BLaER1 (cell line): ENCODE results near the gene TNIK.
"Not testable (repeated sequence)": the region's sequence is repeated elsewhere in the genome, so short reads cannot be mapped to it uniquely, and the experiment has no call there.

Experiments used
- H3K27ac ChIP-seq: shearing (Covaris generic); formaldehyde crosslinking; 2 replicates; pipeline ENCODE4 v1.8.1; 2022
- H3K27me3 ChIP-seq: shearing (Covaris generic); formaldehyde crosslinking; 2 replicates; pipeline ENCODE4 v1.8.1; 2022
- H3K36me3 ChIP-seq: shearing (Covaris generic); formaldehyde crosslinking; 2 replicates; pipeline ENCODE4 v1.8.1; 2022
- H3K4me1 ChIP-seq: shearing (Covaris generic); formaldehyde crosslinking; 2 replicates; pipeline ENCODE4 v1.8.1; 2022
- H3K4me2 ChIP-seq: shearing (Covaris generic); formaldehyde crosslinking; 2 replicates; pipeline ENCODE4 v1.8.1; 2022
- H3K4me3 ChIP-seq: shearing (Covaris generic); formaldehyde crosslinking; 2 replicates; pipeline ENCODE4 v1.8.1; 2022
- H3K9ac ChIP-seq: shearing (Covaris generic); formaldehyde crosslinking; 2 replicates; pipeline ENCODE4 v1.8.1; 2022
- H3K9me3 ChIP-seq: shearing (Covaris generic); formaldehyde crosslinking; 2 replicates; pipeline ENCODE4 v1.8.1; 2022
- H4K20me1 ChIP-seq: shearing (Covaris generic); formaldehyde crosslinking; 2 replicates; pipeline ENCODE4 v1.8.1; 2022
- Cebpa-rat ChIP-seq: shearing (Covaris generic); IDR thresholded peaks from 2 replicates; pipeline ENCODE4 v1.8.1; 2022

The TNIK gene

DNA sequence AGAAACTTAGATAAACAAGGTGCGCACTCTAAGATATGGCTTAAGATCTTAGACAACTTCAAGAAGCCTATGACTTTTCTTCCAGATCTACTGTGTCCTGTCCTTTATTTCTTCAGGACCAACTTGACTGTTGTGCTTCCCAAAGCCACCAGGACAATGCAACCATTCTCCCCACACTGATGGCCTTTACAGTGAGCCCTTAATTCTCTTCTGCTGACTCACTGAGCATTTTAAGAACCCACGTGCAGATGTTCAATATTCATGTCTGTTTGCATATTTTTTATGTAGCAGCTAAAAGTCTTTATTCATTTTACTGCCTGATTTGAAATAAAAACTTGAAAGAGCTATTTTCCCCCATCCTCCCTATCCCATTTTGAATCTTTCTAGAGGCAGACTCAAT, 330.4 kb downstream of the TNIK start:
- Histone ChIP-seq H3K9ac (no peak overlapping the region), H3K4me2 (no peak overlapping the region), H3K9me3 (no peaks in the 10 kb centered on the region), H3K27ac (no peak overlapping the region), H3K36me3 (no peaks in the 10 kb centered on the region), H3K27me3 (no peaks in the 10 kb centered on the region), H4K20me1 (no peaks in the 10 kb centered on the region), H3K4me1 (no peaks in the 10 kb centered on the region), H3K4me3 (no peak overlapping the region)
- no peak for TF ChIP-seq Cebpa-rat

DNA sequence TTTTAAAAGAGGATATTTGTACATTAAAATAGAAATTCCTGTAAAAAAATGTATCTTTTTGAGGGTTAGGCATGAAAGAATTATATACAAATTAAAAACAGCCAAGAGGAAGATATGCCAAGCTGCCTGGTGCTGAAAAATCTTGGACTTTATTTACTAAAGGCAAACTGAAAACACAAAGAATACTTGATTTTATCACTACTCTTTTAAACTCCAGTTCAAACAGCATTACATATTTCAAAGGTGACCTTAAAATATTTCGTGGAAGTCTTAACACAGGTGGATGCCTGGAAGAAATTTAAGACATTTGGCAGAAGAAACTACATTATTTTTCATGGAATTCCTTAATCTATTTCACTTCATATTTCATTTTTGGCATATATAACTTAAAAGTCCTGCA, 332.6 kb downstream of the TNIK start:
- H3K9ac ChIP-seq, result no peak overlapping the region
- no peaks in the 10 kb centered on the region for H3K4me1 ChIP-seq
- H3K27ac ChIP-seq, result no peak overlapping the region
- TF ChIP-seq Cebpa-rat, result no peak
- H3K4me2 ChIP-seq, result no peak overlapping the region
- no peaks in the 10 kb centered on the region for H4K20me1 ChIP-seq
- no peak overlapping the region for H3K4me3 ChIP-seq
- no peaks in the 10 kb centered on the region for H3K27me3 ChIP-seq
- H3K9me3 ChIP-seq, result no peaks in the 10 kb centered on the region
- no peaks in the 10 kb centered on the region for H3K36me3 ChIP-seq

DNA sequence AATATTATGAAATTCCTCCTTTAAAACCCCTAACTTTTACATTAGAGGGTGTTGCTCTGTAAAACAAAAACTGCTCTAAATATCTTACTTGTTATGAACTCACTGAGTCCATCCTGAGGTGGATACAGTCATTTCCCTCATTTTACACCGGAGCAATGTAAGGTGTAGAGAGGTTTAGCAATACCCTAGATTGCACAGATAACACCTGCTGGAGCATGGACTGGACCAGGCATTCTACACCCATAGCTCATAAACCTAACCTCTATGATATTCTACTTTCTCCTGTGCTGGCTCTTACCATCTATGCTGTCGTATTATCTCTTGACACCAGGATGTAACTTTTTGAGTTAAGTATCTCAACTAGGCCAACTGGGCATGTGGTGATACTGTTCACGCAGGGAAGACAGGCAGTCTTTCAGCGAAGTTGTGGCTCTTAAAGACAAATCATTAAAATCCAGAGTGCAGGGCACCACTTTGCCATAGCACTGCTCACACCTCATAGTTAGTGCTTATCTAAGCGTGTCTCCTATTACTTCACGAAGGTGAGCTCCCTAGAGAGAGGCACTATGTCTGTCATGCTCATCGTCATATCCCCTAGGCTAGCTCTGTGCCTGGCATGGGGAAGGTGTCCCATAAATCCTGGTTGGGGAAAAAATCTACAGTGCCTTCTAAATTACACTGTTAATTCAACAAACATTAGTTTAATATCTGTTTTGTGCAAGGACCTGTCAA, 333.6 kb downstream of the TNIK start:
- Histone ChIP-seq H3K4me3 (no peak overlapping the region), H3K9me3 (no peaks in the 10 kb centered on the region), H3K9ac (no peak overlapping the region), H3K27me3 (no peaks in the 10 kb centered on the region), H3K27ac (no peak overlapping the region), H3K4me1 (no peaks in the 10 kb centered on the region), H3K36me3 (no peaks in the 10 kb centered on the region), H4K20me1 (no peaks in the 10 kb centered on the region), H3K4me2 (no peak overlapping the region)
- no peak for TF ChIP-seq Cebpa-rat

DNA sequence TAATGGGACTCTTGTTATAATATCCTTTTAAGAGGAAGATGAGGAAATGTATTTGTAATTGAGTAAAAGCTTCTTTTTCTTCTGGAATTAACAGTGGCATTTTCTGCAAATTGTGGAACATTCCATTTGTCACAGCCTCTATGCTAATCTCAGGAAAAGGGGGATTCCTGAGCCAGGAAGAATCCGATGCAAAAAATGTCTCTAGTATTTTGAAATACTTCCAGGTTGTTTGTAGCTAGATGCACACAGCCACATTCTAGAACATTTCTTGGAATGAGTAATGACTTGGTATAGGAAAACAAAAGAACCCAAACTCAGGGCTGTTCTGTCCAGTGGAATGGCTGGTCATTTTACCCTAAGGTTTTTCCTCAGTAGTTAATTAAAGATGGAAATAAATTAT, 335.2 kb downstream of the TNIK start:
- TF ChIP-seq Cebpa-rat, result no peak
- H3K4me3 ChIP-seq, result no peak overlapping the region
- no peaks in the 10 kb centered on the region for H3K4me1 ChIP-seq
- no peaks in the 10 kb centered on the region for H3K27me3 ChIP-seq
- no peak overlapping the region for H3K27ac ChIP-seq
- no peak overlapping the region for H3K4me2 ChIP-seq
- no peak overlapping the region for H3K9ac ChIP-seq
- H3K36me3 ChIP-seq, result no peaks in the 10 kb centered on the region
- H3K9me3 ChIP-seq, result no peaks in the 10 kb centered on the region
- no peaks in the 10 kb centered on the region for H4K20me1 ChIP-seq

DNA sequence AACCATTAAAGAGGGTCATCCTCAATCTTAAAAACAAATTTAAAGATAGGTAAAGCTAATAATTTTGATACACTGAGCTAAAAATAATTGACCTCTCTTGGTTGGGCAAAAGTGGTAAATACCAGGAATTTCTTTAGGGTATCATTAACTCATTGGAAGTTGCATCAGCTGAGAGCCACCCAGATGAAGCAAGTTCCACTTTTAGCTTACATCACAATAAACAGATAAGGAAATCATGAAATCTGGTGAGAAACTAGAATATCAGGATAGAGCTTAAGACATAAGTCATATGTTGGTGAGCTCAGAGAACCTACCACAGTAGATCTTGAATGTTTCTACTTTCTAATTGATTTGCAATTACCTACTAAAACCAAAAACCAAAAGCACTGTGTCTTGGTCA, 336.3 kb downstream of the TNIK start:
- Histone ChIP-seq H3K4me2 (no peak overlapping the region), H3K36me3 (no peaks in the 10 kb centered on the region), H3K4me3 (no peak overlapping the region), H4K20me1 (no peaks in the 10 kb centered on the region), H3K27me3 (no peaks in the 10 kb centered on the region), H3K9ac (no peak overlapping the region), H3K27ac (no peak overlapping the region), H3K4me1 (no peaks in the 10 kb centered on the region), H3K9me3 (no peaks in the 10 kb centered on the region)
- no peak for TF ChIP-seq Cebpa-rat

DNA sequence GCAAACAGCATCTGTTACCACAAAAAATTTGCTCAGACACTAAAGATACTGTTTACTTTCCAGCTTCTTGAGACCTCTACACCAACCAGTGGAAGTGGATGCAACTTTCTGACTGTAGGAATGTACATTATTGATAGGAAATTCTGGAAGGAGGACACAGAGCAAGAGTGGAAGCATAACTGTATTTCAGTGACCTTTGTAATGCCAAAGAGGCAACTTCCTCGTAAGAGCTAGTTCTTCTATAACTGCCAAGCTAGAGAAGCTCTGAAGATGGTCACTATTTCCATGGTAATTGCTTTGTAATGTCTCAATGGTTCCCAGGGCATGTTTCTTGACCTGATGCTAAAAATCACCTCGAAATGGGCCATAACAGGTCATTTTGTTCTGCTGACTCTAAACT, 337.3 kb downstream of the TNIK start:
- Histone ChIP-seq H3K4me2 (no peak overlapping the region), H3K4me1 (no peaks in the 10 kb centered on the region), H3K4me3 (no peak overlapping the region), H3K27me3 (no peaks in the 10 kb centered on the region), H3K9me3 (no peaks in the 10 kb centered on the region), H3K36me3 (no peaks in the 10 kb centered on the region), H3K27ac (no peak overlapping the region), H4K20me1 (no peaks in the 10 kb centered on the region), H3K9ac (no peak overlapping the region)
- no peak for TF ChIP-seq Cebpa-rat

DNA sequence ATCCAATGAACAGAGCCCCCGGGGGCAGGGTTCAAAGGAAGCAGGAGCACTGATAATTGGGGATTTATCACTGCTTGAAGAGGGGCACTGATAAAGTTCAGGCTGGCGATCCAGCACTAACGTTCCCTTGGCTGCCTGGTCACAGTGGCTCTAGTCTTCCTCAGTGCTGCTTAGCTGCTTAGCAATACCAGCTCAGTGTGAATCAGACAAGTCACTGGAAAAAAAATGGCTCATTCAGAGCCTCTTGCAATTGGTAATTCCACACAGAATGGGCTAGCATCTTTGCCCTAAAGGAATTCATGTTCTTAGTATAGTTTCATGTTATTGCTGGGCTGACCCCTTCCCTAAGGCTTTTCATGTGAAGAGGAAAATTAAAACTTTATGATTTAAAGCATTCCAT, 338.0 kb downstream of the TNIK start:
- TF ChIP-seq Cebpa-rat, result no peak
- Histone ChIP-seq H3K9ac (no peak overlapping the region), H3K4me3 (no peak overlapping the region), H4K20me1 (no peaks in the 10 kb centered on the region), H3K4me1 (no peaks in the 10 kb centered on the region), H3K27ac (no peak overlapping the region), H3K4me2 (no peak overlapping the region), H3K36me3 (no peaks in the 10 kb centered on the region), H3K27me3 (no peaks in the 10 kb centered on the region), H3K9me3 (no peaks in the 10 kb centered on the region)

DNA sequence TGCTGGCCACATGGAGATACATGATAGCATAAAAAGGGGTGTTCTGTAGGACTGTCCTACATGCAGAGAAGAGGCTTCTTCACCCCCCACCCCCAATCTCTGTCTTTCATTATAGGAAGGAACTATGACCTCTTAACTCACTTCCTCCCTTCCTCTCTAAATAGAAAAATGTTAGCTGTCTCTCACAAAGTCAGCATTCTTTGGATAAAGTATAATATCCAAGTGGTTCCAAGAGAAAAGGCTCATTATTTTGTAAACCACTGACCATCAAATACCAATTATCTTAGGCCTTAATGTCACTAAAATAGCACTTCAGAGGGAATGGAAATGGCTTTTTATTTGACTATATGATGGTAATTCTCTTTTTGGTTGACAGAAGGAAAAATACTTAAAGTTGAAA, 338.4 kb downstream of the TNIK start:
- Histone ChIP-seq H3K4me1 (no peaks in the 10 kb centered on the region), H3K9me3 (no peaks in the 10 kb centered on the region), H3K4me2 (no peak overlapping the region), H3K27me3 (no peaks in the 10 kb centered on the region), H3K27ac (no peak overlapping the region), H4K20me1 (no peaks in the 10 kb centered on the region), H3K9ac (no peak overlapping the region), H3K36me3 (no peaks in the 10 kb centered on the region), H3K4me3 (no peak overlapping the region)
- no peak for TF ChIP-seq Cebpa-rat

DNA sequence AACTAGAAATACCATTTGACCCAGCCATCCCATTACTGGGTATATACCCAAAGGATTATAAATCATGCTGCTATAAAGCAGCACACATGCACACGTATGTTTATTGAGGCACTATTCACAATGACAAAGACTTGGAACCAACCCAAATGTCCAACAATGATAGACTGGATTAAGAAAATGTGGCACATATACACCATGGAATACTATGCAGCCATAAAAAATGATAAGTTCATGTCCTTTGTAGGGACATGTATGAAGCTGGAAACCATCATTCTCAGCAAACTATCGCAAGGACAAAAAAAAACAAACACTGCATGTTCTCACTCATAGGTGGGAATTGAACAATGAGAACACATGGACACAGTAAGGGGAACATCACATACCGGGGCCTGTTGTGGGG, 340.8 kb downstream of the TNIK start:
- not testable (repeated sequence) for H3K4me1 ChIP-seq, H4K20me1 ChIP-seq, H3K4me2 ChIP-seq, H3K36me3 ChIP-seq, H3K27me3 ChIP-seq, H3K9ac ChIP-seq, H3K27ac ChIP-seq, H3K9me3 ChIP-seq, H3K4me3 ChIP-seq

DNA sequence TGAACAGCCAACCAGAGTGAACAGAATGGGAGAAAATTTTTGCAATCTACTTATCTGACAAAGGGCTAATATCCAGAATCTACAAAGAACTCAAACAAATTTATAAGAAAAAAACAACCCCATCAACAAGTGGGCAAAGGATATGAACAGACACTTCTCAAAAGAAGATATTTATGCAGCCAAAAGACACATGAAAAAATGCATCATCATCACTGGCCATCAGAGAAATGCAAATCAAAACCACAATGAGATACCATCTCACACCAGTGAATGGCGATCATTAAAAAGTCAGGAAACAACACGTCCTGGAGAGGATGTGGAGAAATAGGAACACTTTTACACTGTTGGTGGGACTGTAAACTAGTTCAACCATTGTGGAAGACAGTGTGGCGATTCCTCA, 341.2 kb downstream of the TNIK start:
- not testable (repeated sequence) for H4K20me1 ChIP-seq, H3K9ac ChIP-seq, H3K36me3 ChIP-seq, H3K27ac ChIP-seq, H3K4me3 ChIP-seq, H3K4me1 ChIP-seq, H3K4me2 ChIP-seq, H3K27me3 ChIP-seq, H3K9me3 ChIP-seq

DNA sequence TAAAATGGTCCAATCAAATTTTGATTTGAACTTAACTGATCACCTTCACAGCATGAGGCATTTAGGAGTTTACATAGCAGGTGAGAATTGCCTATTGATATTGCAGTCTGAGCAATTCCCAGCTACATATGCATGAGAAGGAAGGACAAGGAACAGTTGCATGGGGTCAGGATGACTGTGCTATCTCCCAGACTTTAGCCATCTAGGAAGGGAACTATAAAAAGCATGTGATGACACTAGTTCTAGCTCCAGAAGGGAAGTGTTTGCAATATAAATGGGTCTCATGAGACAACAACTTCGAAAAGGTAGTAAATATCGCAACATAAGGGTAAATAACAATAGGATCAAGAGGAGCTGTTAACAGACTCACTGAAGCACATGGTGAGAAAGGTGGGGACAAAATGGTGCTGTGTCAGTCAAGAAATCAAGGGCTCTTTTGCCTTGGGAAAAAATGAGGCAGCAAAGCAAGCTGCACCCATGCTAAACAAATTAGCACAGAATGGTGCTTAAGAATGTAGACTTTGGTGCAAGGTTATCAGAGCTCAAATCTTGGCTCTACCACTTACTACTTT, 343.3 kb downstream of the TNIK start:
- H3K36me3 ChIP-seq, result no peaks in the 10 kb centered on the region
- H4K20me1 ChIP-seq, result no peaks in the 10 kb centered on the region
- H3K4me3 ChIP-seq, result no peak overlapping the region
- H3K4me2 ChIP-seq, result no peak overlapping the region
- H3K4me1 ChIP-seq, result no peaks in the 10 kb centered on the region
- H3K27me3 ChIP-seq, result no peaks in the 10 kb centered on the region
- no peak for TF ChIP-seq Cebpa-rat
- H3K27ac ChIP-seq, result no peak overlapping the region
- H3K9ac ChIP-seq, result no peak overlapping the region
- no peaks in the 10 kb centered on the region for H3K9me3 ChIP-seq
